GM12892 (cell line): Measurements from ENCODE around the gene HAGHL.

Experiments used
- POLR2A ChIP-seq: IDR thresholded peaks from 2 replicates; pipeline ENCODE4 v1.6.1; 2011; ENCODE audit warnings: low read depth, low read length, control low read depth
- POLR2AphosphoS5 ChIP-seq: IDR thresholded peaks from 2 replicates; pipeline ENCODE4 v1.6.1; 2011; ENCODE audit warnings: low read depth, low read length, control low read depth
- TAF1 ChIP-seq: IDR thresholded peaks from 2 replicates; pipeline ENCODE4 v1.6.1; 2011; ENCODE audit warnings: low read depth, mild to moderate bottlenecking, control low read depth, low read length, borderline replicate concordance

DNA sequence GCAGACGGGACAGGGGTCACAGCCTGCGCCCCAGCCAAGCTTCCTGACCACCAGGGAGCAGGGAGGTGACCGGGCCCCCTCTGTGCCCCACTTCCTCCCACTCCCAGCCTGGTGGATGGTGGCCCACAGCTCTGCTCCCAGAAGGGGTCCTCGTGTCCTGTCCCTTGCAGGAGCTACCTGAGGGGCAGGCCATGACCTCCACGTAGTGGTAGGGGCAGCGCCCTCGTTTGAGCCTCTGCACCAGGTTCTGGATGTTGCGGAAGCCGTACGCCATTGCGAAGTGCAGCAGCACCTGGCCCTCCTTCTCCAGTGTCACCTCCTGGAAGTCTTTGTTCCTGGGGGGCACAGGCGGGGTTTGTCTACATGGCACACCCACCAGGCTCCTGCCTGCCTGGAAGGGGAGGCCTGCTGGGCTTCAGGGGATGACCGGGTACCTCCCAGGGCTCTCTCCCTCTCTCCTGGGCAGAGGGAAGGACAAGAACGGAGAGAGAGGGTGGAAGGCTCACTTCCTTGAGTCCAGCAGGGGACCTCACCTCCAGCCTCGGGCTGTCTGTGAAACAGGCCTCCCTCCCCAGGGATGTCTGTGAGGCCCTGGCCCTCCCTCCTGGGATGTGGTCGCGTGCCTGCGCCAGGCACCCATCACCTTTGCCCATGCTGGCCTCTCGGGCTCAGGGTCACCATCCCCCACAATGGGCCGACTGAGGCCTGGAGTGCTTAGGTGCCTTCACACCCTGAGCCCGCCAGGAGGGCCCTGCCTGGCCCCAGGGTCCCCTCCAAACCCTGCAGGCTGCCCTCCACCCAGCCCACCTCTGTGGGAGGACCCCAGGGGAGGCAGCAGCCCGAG, 4.0 kb downstream of the HAGHL start:
- TF ChIP-seq POLR2A (no peak), POLR2AphosphoS5 (no peak), TAF1 (no peak)
